Suprapubic skin (tissue), 3 donors: Measurements from ENCODE around the gene QDPR.

ENCODE experiments used
- CTCF ChIP-seq, 2 donors: fragments of 200-600 bp in 1 of 2; fragments of 450-650 bp in 1 of 2; sonication (generic) in 1 of 2; IDR thresholded peaks; one replicate each; pipeline ENCODE4 v1.5.1; 2016 to 2019; ENCODE audit warnings: antibody characterized with exemption in 2 of 2, mild to moderate bottlenecking in 1 of 2, moderate library complexity in 1 of 2
- POLR2A ChIP-seq, 2 donors: fragments of 450-650 bp; IDR thresholded peaks; one replicate each; pipeline ENCODE4 v1.6.1; 2017; ENCODE audit warnings: antibody characterized with exemption in 2 of 2, mild to moderate bottlenecking in 2 of 2, moderate library complexity in 2 of 2

- TF ChIP-seq POLR2A (IDR thresholded peaks at IDR 0.05) (no peak), CTCF (IDR thresholded peaks at IDR 0.05) (no peak)
Observed at GRCh38 chr4:17477774-17478472, 34.0 kb downstream of the QDPR start.
